Natural killer cell (primary cell): ENCODE data around the gene FGFBP3. TPM values are rescaled to one million over a fixed set of nuclear protein-coding genes. Genes with fewer than 3 reads are reported as not detected.

Experiments
- ATAC-seq, 3 donors: fragments of 150-1000 bp in 2 of 3; fragments of 200-7000 bp in 1 of 3; cut with Tn5 transposase; 1 replicate in 1 of 3; 2 replicates in 2 of 3; pipeline ENCODE4 v1.10.0; 2021; ENCODE audit warnings: mild to moderate bottlenecking in 2 of 3, moderate library complexity in 2 of 3
- DNase-seq, 2 donors: peaks; one replicate each; pipeline versions ENCODE4 v3.0.0 to v3.0.0-alpha.2; 2013 to 2021; ENCODE audit warnings: mixed read lengths in 1 of 2
- H3K27ac ChIP-seq: one replicate; pipeline ENCODE4 v1.5.1; 2013; ENCODE audit warnings: mild to moderate bottlenecking, low read length
- H3K27me3 ChIP-seq: one replicate; pipeline ENCODE4 v1.6.1; 2013; ENCODE audit warnings: low read length; ENCODE audit not compliant: control insufficient read depth, insufficient read depth
- H3K36me3 ChIP-seq: one replicate; pipeline ENCODE4 v1.6.1; 2013; ENCODE audit warnings: low read length; ENCODE audit not compliant: control insufficient read depth, insufficient read depth
- H3K4me1 ChIP-seq: one replicate; pipeline ENCODE4 v1.6.1; 2013; ENCODE audit warnings: low read length; ENCODE audit not compliant: control insufficient read depth, insufficient read depth
- H3K4me3 ChIP-seq: one replicate; pipeline ENCODE4 v1.5.1; 2013; ENCODE audit warnings: low read length
- H3K9me3 ChIP-seq: one replicate; pipeline ENCODE4 v1.6.1; 2013; ENCODE audit warnings: low read length; ENCODE audit not compliant: control insufficient read depth, insufficient read depth
- H3K27ac Mint-ChIP-seq, 2 donors: one replicate each; pipeline ENCODE4 v1.8.0; 2022; ENCODE audit warnings: mild to moderate bottlenecking in 2 of 2, mixed read lengths in 2 of 2, moderate library complexity in 1 of 2
- H3K27me3 Mint-ChIP-seq, 2 donors: one replicate each; pipeline ENCODE4 v1.8.0; 2022; ENCODE audit warnings: low read depth in 2 of 2, mixed read lengths in 2 of 2
- H3K36me3 Mint-ChIP-seq: one replicate; pipeline ENCODE4 v1.8.0; 2022; ENCODE audit warnings: mixed read lengths
- H3K4me1 Mint-ChIP-seq, 2 donors: one replicate each; pipeline ENCODE4 v1.8.0; 2022; ENCODE audit warnings: mixed read lengths in 2 of 2
- H3K4me3 Mint-ChIP-seq: one replicate; pipeline ENCODE4 v1.8.0; 2022; ENCODE audit warnings: mild to moderate bottlenecking, moderate library complexity, mixed read lengths
- H3K9me3 Mint-ChIP-seq, 2 donors: one replicate each; pipeline ENCODE4 v1.8.0; 2022; ENCODE audit warnings: mixed read lengths in 2 of 2
- CTCF ChIP-seq: fragments of 200-600 bp; IDR thresholded peaks from one replicate; pipeline ENCODE4 v1.8.0; 2022; ENCODE audit warnings: antibody characterized with exemption
- WGBS: methylation state at CpG from one replicate; pipeline ENCODE4 v1.1.7; 2013; ENCODE audit warnings: missing lambda C conversion rate; ENCODE audit not compliant: insufficient coverage; 5-methylcytosine and 5-hydroxymethylcytosine counted together
- intact Hi-C: fragments of 100-400 bp; cut with micrococcal nuclease; formaldehyde crosslinking; loops from one replicate; pipeline ENCODE4 v1.14.2; 2022
- total RNA-seq, 4 donors: library from RNA; stranded (reverse); fragments of 120-200 nt in 1 of 4; gene quantifications; one replicate each; pipeline versions ENCODE4 v1.2.3 to v1.2.4, GENCODE V29; 2013 to 2022

FGFBP3 gene
- total RNA-seq, 3 donors from 2014 or later (not counting 1 experiment from before 2014, with no cell fraction given), result 2.0 to 2.9 (median 2.4) TPM

GRCh38 chr10:91908337-91909116, 759 bp downstream of the FGFBP3 start:
- Histone ChIP-seq H3K4me3 (peak overlapping the region; percentile 68), H3K27ac (peak overlapping the region; percentile 77), H3K36me3 (no peaks in the 10 kb centered on the region), H3K27me3 (no peaks in the 10 kb centered on the region), H3K4me1 (peaks cover 16% of the 10 kb centered on the region), H3K9me3 (no peaks in the 10 kb centered on the region)
- ATAC-seq, result peak; percentile 81 to 91 (median 85)
- DNase-seq, result peak; percentile 68 to 86
- WGBS, result under 1% methylated on average over 93 of the region's 93 CpGs
- Mint-ChIP-seq H3K27ac (peak overlapping the region; percentile 85 to 88), H3K9me3 (no peaks in the 10 kb centered on the region), H3K4me1 (peaks cover 26% of the 10 kb centered on the region in 2 donors), H3K27me3 (peaks cover 1 to 6% of the 10 kb centered on the region in 2 donors), H3K36me3 (no peaks in the 10 kb centered on the region), H3K4me3 (peak overlapping the region; percentile 95)
- intact Hi-C loops, result loop anchor here (2.0 kb wide), 2 partner anchors 14 to 110 kb away; partner anchors contain the start of genes BTAF1 and TNKS2
- peak; percentile 46 for TF ChIP-seq CTCF

- intact Hi-C loops, result loop anchor here (2.0 kb wide), 2 partner anchors 15 to 109 kb away; partner anchors contain the start of genes BTAF1 and TNKS2
- Histone ChIP-seq H3K27me3 (no peaks in the 10 kb centered on the region), H3K27ac (peak overlapping the region; percentile 77), H3K36me3 (no peaks in the 10 kb centered on the region), H3K9me3 (no peaks in the 10 kb centered on the region), H3K4me1 (peaks cover 16% of the 10 kb centered on the region), H3K4me3 (peak overlapping the region; percentile 68)
- H3K36me3 Mint-ChIP-seq, result no peaks in the 10 kb centered on the region
- TF ChIP-seq CTCF, result no peak
- peak overlapping the region; percentile 72 to 88 for H3K27ac Mint-ChIP-seq
- H3K4me1 Mint-ChIP-seq, result peaks cover 26% of the 10 kb centered on the region in 2 donors
- 6% methylated on average over 18 of the region's 18 CpGs for WGBS
- H3K27me3 Mint-ChIP-seq, result peaks cover 0 to 2% of the 10 kb centered on the region in 2 donors
- no peak for ATAC-seq
- no peaks in the 10 kb centered on the region for H3K9me3 Mint-ChIP-seq
- peak overlapping the region; percentile 93 for H3K4me3 Mint-ChIP-seq
- DNase-seq, result no peak
These were observed 1.4 kb downstream of the FGFBP3 start for GRCh38 chr10:91907914-91908336.

- H3K36me3 Mint-ChIP-seq, result no peaks in the 10 kb centered on the region
- H3K4me1 Mint-ChIP-seq, result peaks cover 30 to 34% of the 10 kb centered on the region in 2 donors
- ATAC-seq (no peak), DNase-seq (no peak)
- Histone ChIP-seq H3K4me1 (peaks cover 21% of the 10 kb centered on the region), H3K36me3 (no peaks in the 10 kb centered on the region), H3K27me3 (no peaks in the 10 kb centered on the region), H3K27ac (no peak overlapping the region), H3K9me3 (no peaks in the 10 kb centered on the region), H3K4me3 (no peak overlapping the region)
- 100% methylated on average over 5 of the region's 5 CpGs for WGBS
- TF ChIP-seq CTCF, result no peak
- no peaks in the 10 kb centered on the region for H3K27me3 Mint-ChIP-seq
- intact Hi-C loops, result no loop called here
- H3K4me3 Mint-ChIP-seq, result peak overlapping the region; percentile 93
- no peaks in the 10 kb centered on the region for H3K9me3 Mint-ChIP-seq
- H3K27ac Mint-ChIP-seq, result peak overlapping the region; percentile 72 to 88
These were observed 2.2 kb downstream of the FGFBP3 start for GRCh38 chr10:91907033-91907594.
